Stomach (tissue), 9 donors: Measurements from ENCODE around the gene SH3GLB1. TPM values are rescaled to one million over a fixed set of nuclear protein-coding genes. Genes with fewer than 3 reads are reported as not detected.
A peak's percentile ranks its signal among the peaks of the same experiment; 100 is the strongest.

Experiments used
- DNase-seq, 2 donors: peaks; one replicate each; pipeline versions ENCODE4 v3.0.0 to v3.0.0-alpha.2; 2013 to 2019
- H3K27ac ChIP-seq, 5 donors: fragments of 200-600 bp in 4 of 5; sonication (generic) in 4 of 5; one replicate each; pipeline ENCODE4 v1.5.1; 2013 to 2019; ENCODE audit warnings: mild to moderate bottlenecking in 1 of 5, moderate library complexity in 1 of 5
- H3K27me3 ChIP-seq, 3 donors: fragments of 200-600 bp; sonication (generic); one replicate each; pipeline ENCODE4 v1.5.1; 2017 to 2019; ENCODE audit warnings: mixed run types in 1 of 3
- H3K36me3 ChIP-seq, 4 donors: fragments of 200-600 bp; sonication (generic); 1 replicate in 3 of 4; 2 replicates in 1 of 4; pipeline ENCODE4 v1.5.1; 2016 to 2019
- H3K4me1 ChIP-seq, 4 donors: fragments of 200-600 bp; sonication (generic); one replicate each; pipeline ENCODE4 v1.5.1; 2016 to 2019
- H3K4me3 ChIP-seq, 4 donors: fragments of 200-600 bp; sonication (generic) in 3 of 4; one replicate each; pipeline ENCODE4 v1.5.1; 2016 to 2019; ENCODE audit warnings: mild to moderate bottlenecking in 1 of 4
- H3K9me3 ChIP-seq, 4 donors: fragments of 200-600 bp; sonication (generic); one replicate each; pipeline ENCODE4 v1.5.1; 2016 to 2019
- EP300 ChIP-seq: sonication (generic); formaldehyde crosslinking; IDR thresholded peaks from one replicate; pipeline ENCODE4 v1.6.1; 2017; ENCODE audit warnings: antibody characterized with exemption
- POLR2A ChIP-seq, 4 donors: fragments of 450-650 bp; IDR thresholded peaks; one replicate each; pipeline ENCODE4 v1.6.1; 2016; ENCODE audit warnings: antibody characterized with exemption in 4 of 4, control low read depth in 2 of 4, mild to moderate bottlenecking in 1 of 4, moderate library complexity in 1 of 4
- POLR2AphosphoS5 ChIP-seq, 3 donors: sonication (generic); formaldehyde crosslinking; IDR thresholded peaks; one replicate each; pipeline ENCODE4 v1.6.1; 2016; ENCODE audit warnings: antibody characterized with exemption in 3 of 3
- WGBS, 5 donors: extraction: QIAGEN DNeasy Blood & Tissue Kit in 3 of 5; methylation state at CpG; one replicate each; pipeline versions ENCODE4 v1.1.5 to v1.1.7; 2013 to 2018; 5-methylcytosine and 5-hydroxymethylcytosine counted together
- intact Hi-C: fragments of 100-400 bp; cut with DNase I; formaldehyde crosslinking; loops from one replicate; pipeline ENCODE4 v1.15.1; 2023; ENCODE audit warnings: low total_unique reads
- polyA plus RNA-seq, 3 donors: library from polyadenylated mRNA; stranded (reverse); fragments of 200-250 nt; gene quantifications; one replicate each; pipeline ENCODE4 v1.2.3, GENCODE V29; 2013
- total RNA-seq, 5 donors: library from RNA; depleted of rRNA; stranded (reverse); fragments of >200 nt; gene quantifications; one replicate each; pipeline versions ENCODE4 v1.1.0 to v1.2.3, GENCODE V29; 2014 to 2016
- TF ChIP-seq, protein P1 (sequence below), 7 experiments: fragments of 450-650 bp in 4 of 7; fragments of 200-600 bp in 3 of 7; sonication (generic) in 3 of 7; IDR thresholded peaks; one replicate each; pipeline ENCODE4 v1.5.1; 2016 to 2019; ENCODE audit warnings: antibody characterized with exemption in 7 of 7, control low read depth in 2 of 7, mild to moderate bottlenecking in 1 of 7
- donor health status: healthy with polysubstance abuse.
- donor health status: Bipolar disorder and iron deficiency.
- donor health status: healthy.

The SH3GLB1 gene
- total and polyA plus RNA-seq, 8 donors = 25.2 to 95.5 (median 39.7) TPM

DNA sequence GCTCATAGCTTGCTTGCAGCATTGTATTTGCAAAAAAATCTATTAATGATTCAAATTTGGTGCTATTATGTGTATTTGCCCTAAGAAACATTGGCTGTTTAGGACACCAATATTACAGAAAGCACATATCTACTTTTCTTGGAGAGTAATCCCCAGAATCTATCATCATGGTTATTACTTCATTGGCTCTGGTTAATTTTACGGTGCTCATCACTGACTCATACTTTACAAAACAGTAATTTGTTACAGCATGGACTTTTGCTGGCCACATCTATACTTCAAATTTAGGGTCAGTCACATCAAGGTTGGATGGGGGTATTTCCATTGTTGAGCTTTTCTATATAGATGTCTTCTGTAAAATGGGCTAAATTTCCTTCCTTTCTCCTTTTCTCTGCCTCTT lies 45.7 kb downstream of the SH3GLB1 start:
- H3K4me1 ChIP-seq = peaks cover 0 to 6% (median 0%) of the 10 kb centered on the region in 4 donors
- peaks cover 0 to 17% (median 16%) of the 10 kb centered on the region in 4 donors for H3K36me3 ChIP-seq
- H3K27ac ChIP-seq = no peak overlapping the region
- intact Hi-C loops = no loop called here
- no peaks in the 10 kb centered on the region for H3K27me3 ChIP-seq
- 64 to 94% (median 79%) methylated on average over 1 of the region's 1 CpG for WGBS, 5 donors
- TF ChIP-seq, protein P1, sequence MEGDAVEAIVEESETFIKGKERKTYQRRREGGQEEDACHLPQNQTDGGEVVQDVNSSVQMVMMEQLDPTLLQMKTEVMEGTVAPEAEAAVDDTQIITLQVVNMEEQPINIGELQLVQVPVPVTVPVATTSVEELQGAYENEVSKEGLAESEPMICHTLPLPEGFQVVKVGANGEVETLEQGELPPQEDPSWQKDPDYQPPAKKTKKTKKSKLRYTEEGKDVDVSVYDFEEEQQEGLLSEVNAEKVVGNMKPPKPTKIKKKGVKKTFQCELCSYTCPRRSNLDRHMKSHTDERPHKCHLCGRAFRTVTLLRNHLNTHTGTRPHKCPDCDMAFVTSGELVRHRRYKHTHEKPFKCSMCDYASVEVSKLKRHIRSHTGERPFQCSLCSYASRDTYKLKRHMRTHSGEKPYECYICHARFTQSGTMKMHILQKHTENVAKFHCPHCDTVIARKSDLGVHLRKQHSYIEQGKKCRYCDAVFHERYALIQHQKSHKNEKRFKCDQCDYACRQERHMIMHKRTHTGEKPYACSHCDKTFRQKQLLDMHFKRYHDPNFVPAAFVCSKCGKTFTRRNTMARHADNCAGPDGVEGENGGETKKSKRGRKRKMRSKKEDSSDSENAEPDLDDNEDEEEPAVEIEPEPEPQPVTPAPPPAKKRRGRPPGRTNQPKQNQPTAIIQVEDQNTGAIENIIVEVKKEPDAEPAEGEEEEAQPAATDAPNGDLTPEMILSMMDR (IDR thresholded peaks at IDR 0.05) = no peak
- TF ChIP-seq EP300 (no peak), POLR2AphosphoS5 (IDR thresholded peaks at IDR 0.05) (no peak), POLR2A (IDR thresholded peaks at IDR 0.05) (no peak)
- H3K9me3 ChIP-seq = no peaks in the 10 kb centered on the region
- H3K4me3 ChIP-seq = no peak overlapping the region
- no peak for DNase-seq

DNA sequence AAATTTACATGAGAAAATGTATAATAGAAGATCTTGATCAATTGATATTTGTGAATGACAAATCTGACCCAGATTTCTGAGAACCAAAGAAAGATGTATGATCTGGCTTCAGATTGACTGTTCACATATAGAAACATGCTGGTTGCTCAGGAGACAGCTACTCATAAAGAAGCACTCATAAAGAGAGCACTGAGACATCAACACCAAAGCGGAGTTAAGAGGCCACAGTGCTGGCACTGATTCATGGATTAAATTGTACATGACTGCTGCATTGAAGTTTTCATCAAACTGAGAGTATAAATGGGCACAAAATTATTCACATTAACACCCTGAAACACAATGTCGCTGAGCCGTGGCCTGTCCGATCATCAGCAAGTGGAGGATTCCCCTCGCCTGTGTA lies 46.2 kb downstream of the SH3GLB1 start:
- 80 to 93% (median 93%) methylated on average over 5 of the region's 5 CpGs for WGBS, 5 donors
- Histone ChIP-seq H3K27me3 (no peaks in the 10 kb centered on the region), H3K4me3 (no peak overlapping the region), H3K27ac (no peak overlapping the region), H3K9me3 (no peaks in the 10 kb centered on the region), H3K4me1 (peaks cover 0 to 8% (median 0%) of the 10 kb centered on the region in 4 donors), H3K36me3 (peaks cover 0 to 12% (median 11%) of the 10 kb centered on the region in 4 donors)
- intact Hi-C loops = no loop called here
- DNase-seq = no peak
- TF ChIP-seq POLR2A (IDR thresholded peaks at IDR 0.05) (no peak), POLR2AphosphoS5 (IDR thresholded peaks at IDR 0.05) (no peak), EP300 (no peak)
- TF ChIP-seq, protein P1 (IDR thresholded peaks at IDR 0.05) = no peak

DNA sequence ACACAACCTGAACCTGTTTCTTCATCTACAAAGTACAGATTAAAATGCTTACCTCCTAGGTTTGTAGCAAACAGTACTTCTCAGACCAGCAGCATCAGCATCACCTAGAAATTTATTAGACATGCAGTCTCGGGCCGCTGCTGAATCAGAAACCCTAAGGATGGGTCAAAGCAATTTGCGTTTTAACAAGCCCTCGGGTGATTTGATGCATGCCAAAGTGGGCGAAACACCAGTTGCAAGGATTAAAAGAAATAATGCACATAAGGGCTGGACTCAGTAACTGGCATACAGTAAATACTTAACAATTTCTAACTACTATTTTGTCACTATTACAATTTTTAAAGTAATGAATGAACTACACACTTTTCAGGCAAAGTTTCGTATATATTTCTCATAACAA lies 47.5 kb downstream of the SH3GLB1 start:
- Histone ChIP-seq H3K4me3 (no peak overlapping the region), H3K9me3 (no peaks in the 10 kb centered on the region), H3K27me3 (no peaks in the 10 kb centered on the region), H3K36me3 (no peaks in the 10 kb centered on the region), H3K4me1 (peaks cover 0 to 13% (median 0%) of the 10 kb centered on the region in 4 donors), H3K27ac (no peak overlapping the region)
- 84 to 91% (median 85%) methylated on average over 6 of the region's 6 CpGs for WGBS, 5 donors
- TF ChIP-seq, protein P1 (IDR thresholded peaks at IDR 0.05) = no peak
- TF ChIP-seq POLR2A (IDR thresholded peaks at IDR 0.05) (no peak), POLR2AphosphoS5 (IDR thresholded peaks at IDR 0.05) (no peak), EP300 (no peak)
- intact Hi-C loops = no loop called here
- no peak for DNase-seq

DNA sequence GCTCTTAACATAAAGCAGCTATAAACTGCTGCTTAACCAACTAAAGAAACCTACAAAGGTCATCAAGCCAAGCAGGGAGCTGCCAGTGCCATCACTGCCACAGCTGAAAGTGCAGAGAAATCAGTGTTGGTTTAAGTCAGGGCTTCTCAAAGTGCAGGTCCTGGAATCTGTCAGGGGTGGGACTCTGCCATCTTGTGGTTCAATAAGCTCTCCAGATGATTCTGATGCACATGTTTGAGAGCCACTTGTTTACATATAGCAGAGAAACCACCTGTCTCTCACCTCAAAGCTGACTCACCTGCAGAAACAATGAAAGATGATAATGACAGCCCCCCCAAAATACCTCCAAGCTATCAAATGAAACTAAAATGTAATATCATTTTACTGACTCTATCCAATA lies 49.3 kb downstream of the SH3GLB1 start:
- Histone ChIP-seq H3K4me3 (no peak overlapping the region), H3K27ac (no peak overlapping the region), H3K9me3 (no peaks in the 10 kb centered on the region), H3K4me1 (peaks cover 0 to 19% (median 0%) of the 10 kb centered on the region in 4 donors), H3K27me3 (no peaks in the 10 kb centered on the region), H3K36me3 (no peaks in the 10 kb centered on the region)
- TF ChIP-seq EP300 (no peak), POLR2A (IDR thresholded peaks at IDR 0.05) (no peak), POLR2AphosphoS5 (IDR thresholded peaks at IDR 0.05) (no peak)
- TF ChIP-seq, protein P1 (IDR thresholded peaks at IDR 0.05) = no peak
- intact Hi-C loops = no loop called here
- DNase-seq = peak in 1 of 2 donors; percentile 14
